Ishikawa (cell line): Measurements from ENCODE around the gene VPS25.

ENCODE experiments used
- CEBPB ChIP-seq: IDR thresholded peaks from 2 replicates; pipeline ENCODE4 v1.6.1; 2012
- EGR1 ChIP-seq: IDR thresholded peaks from 2 replicates; pipeline ENCODE4 v1.6.1; 2012
- EP300 ChIP-seq: IDR thresholded peaks from 2 replicates; pipeline ENCODE4 v1.6.1; 2012; ENCODE audit warnings: borderline replicate concordance
- MAX ChIP-seq: IDR thresholded peaks from 2 replicates; pipeline ENCODE4 v1.6.1; 2012
- RAD21 ChIP-seq: IDR thresholded peaks from 2 replicates; pipeline ENCODE4 v1.6.1; 2012; ENCODE audit warnings: low read depth
- TAF1 ChIP-seq: IDR thresholded peaks from 2 replicates; pipeline ENCODE4 v1.6.1; 2012; ENCODE audit warnings: low read depth, mild to moderate bottlenecking
- ZBTB7A ChIP-seq: IDR thresholded peaks from 2 replicates; pipeline ENCODE4 v1.6.1; 2012; ENCODE audit warnings: low read depth

DNA sequence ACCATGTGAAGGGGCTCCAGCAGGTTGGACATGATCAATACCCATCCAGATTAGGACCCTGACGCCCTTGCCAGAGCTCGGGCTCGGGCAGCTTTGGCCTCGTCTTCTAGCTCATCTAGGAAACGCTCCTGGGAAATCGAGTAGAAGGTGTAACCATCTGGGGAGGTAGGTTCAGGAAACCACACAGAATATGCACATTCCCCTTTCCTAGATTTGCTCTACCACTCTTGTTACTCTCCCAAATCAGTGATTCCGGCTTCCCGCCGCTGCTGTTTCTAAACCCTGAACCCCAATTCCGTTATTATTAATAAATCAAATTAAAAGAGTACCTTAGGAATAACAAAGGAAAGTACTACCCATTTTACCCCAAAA, 24.7 kb downstream of the VPS25 start:
- TF ChIP-seq EP300 (no peak), MAX (no peak), ZBTB7A (no peak), RAD21 (no peak), TAF1 (no peak), CEBPB (no peak), EGR1 (no peak)
